Naive B cell (primary cell): Measurements from ENCODE around the gene C19orf44. TPM values are rescaled to one million over a fixed set of nuclear protein-coding genes. Genes with fewer than 3 reads are reported as not detected.
"Not testable (repeated sequence)": the region's sequence is repeated elsewhere in the genome, so short reads cannot be mapped to it uniquely, and the experiment has no call there.

Experiments
- ATAC-seq, 2 donors: fragments of 150-1000 bp; cut with Tn5 transposase; 2 replicates each; pipeline ENCODE4 v1.10.0; 2021; ENCODE audit warnings: low read depth in 2 of 2, mild to moderate bottlenecking in 2 of 2, moderate library complexity in 2 of 2
- DNase-seq: peaks from one replicate; pipeline ENCODE4 v3.0.0; 2022
- H3K27ac Mint-ChIP-seq, 6 donors: one replicate each; pipeline ENCODE4 v1.8.0; 2020 to 2022; ENCODE audit warnings: mild to moderate bottlenecking in 6 of 6, mixed read lengths in 6 of 6, moderate library complexity in 5 of 6, inconsistent platforms in 2 of 6
- H3K27me3 Mint-ChIP-seq, 3 donors: one replicate each; pipeline ENCODE4 v1.8.0; 2021 to 2022; ENCODE audit warnings: mixed read lengths in 3 of 3, mild to moderate bottlenecking in 1 of 3
- H3K36me3 Mint-ChIP-seq, 2 donors: one replicate each; pipeline ENCODE4 v1.8.0; 2020 to 2022; ENCODE audit warnings: mixed read lengths in 2 of 2, inconsistent platforms in 1 of 2, mild to moderate bottlenecking in 1 of 2
- H3K4me1 Mint-ChIP-seq, 3 donors: one replicate each; pipeline ENCODE4 v1.8.0; 2020 to 2022; ENCODE audit warnings: mixed read lengths in 3 of 3, inconsistent platforms in 1 of 3, mild to moderate bottlenecking in 1 of 3, moderate library complexity in 1 of 3
- H3K4me3 Mint-ChIP-seq, 8 donors: one replicate each; pipeline ENCODE4 v1.8.0; 2020 to 2022; ENCODE audit warnings: mild to moderate bottlenecking in 8 of 8, mixed read lengths in 8 of 8, moderate library complexity in 8 of 8, inconsistent platforms in 2 of 8
- H3K9me3 Mint-ChIP-seq, 7 donors: one replicate each; pipeline ENCODE4 v1.8.0; 2020 to 2022; ENCODE audit warnings: mixed read lengths in 7 of 7, mild to moderate bottlenecking in 5 of 7, inconsistent platforms in 2 of 7, moderate library complexity in 1 of 7
- polyA plus RNA-seq, 6 donors: library from polyadenylated mRNA; unstranded; fragments of 300-500 nt; fragmentation: Illumina TruSeq; gene quantifications; one replicate each; pipeline ENCODE4 v1.2.3, GENCODE V29; 2021; ENCODE audit warnings: low read depth in 6 of 6

Gene C19orf44
- polyA plus RNA-seq, 6 donors from 2014 or later = 0.74 to 4.6 (median 1.4) TPM; not detected in 1

GRCh38 chr19:16473875-16474392, 22.3 kb upstream of the C19orf44 start:
- Mint-ChIP-seq H3K9me3 (no peaks in the 10 kb centered on the region), H3K36me3 (no peaks in the 10 kb centered on the region)

GRCh38 chr19:16476401-16476800, 19.8 kb upstream of the C19orf44 start:
- no peak for DNase-seq
- Mint-ChIP-seq H3K27me3 (no peaks in the 10 kb centered on the region), H3K4me3 (no peak overlapping the region), H3K4me1 (no peaks in the 10 kb centered on the region), H3K9me3 (no peaks in the 10 kb centered on the region), H3K36me3 (no peaks in the 10 kb centered on the region), H3K27ac (no peak overlapping the region)
- ATAC-seq = no peak

More at GRCh38 chr19:16473875-16474392, 22.3 kb upstream of the C19orf44 start:
- ATAC-seq = no peak
- DNase-seq = no peak
- H3K4me3 Mint-ChIP-seq = peak overlapping the region in 1 of 8 donors; percentile 18
- H3K4me1 Mint-ChIP-seq = peaks cover 15 to 22% (median 18%) of the 10 kb centered on the region in 3 donors
- H3K27ac Mint-ChIP-seq = peak overlapping the region in 1 of 6 donors; percentile 86
- H3K27me3 Mint-ChIP-seq = no peaks in the 10 kb centered on the region

- DNase-seq (no peak), ATAC-seq (no peak)
- Mint-ChIP-seq H3K36me3 (no peaks in the 10 kb centered on the region), H3K27ac (no peak overlapping the region), H3K27me3 (no peaks in the 10 kb centered on the region), H3K4me3 (no peak overlapping the region), H3K4me1 (no peaks in the 10 kb centered on the region), H3K9me3 (no peaks in the 10 kb centered on the region)
Observed at GRCh38 chr19:16477311-16477710, 18.9 kb upstream of the C19orf44 start.

GRCh38 chr19:16482745-16483144, 13.4 kb upstream of the C19orf44 start:
- Mint-ChIP-seq H3K9me3 (no peaks in the 10 kb centered on the region), H3K27ac (no peak overlapping the region), H3K4me3 (no peak overlapping the region), H3K4me1 (no peaks in the 10 kb centered on the region), H3K36me3 (no peaks in the 10 kb centered on the region), H3K27me3 (no peaks in the 10 kb centered on the region)
- ATAC-seq (no peak), DNase-seq (no peak)

GRCh38 chr19:16486476-16486875, 9.7 kb upstream of the C19orf44 start:
- not testable (repeated sequence) for H3K36me3 Mint-ChIP-seq, H3K27ac Mint-ChIP-seq, H3K4me1 Mint-ChIP-seq, H3K9me3 Mint-ChIP-seq, DNase-seq, H3K4me3 Mint-ChIP-seq, ATAC-seq, H3K27me3 Mint-ChIP-seq

- H3K27me3 Mint-ChIP-seq = no peaks in the 10 kb centered on the region
- peak overlapping the region in 5 of 6 donors; percentile 90 to 98 (median 96) for H3K27ac Mint-ChIP-seq
- peaks cover 6 to 24% (median 10%) of the 10 kb centered on the region in 3 donors for H3K4me1 Mint-ChIP-seq
- H3K36me3 Mint-ChIP-seq = peaks cover 0 to 5% of the 10 kb centered on the region in 2 donors
- no peak for ATAC-seq
- peak overlapping the region; percentile 86 to 97 (median 94) for H3K4me3 Mint-ChIP-seq
- H3K9me3 Mint-ChIP-seq = no peaks in the 10 kb centered on the region
- no peak for DNase-seq
Observed at GRCh38 chr19:16496613-16496983, 404 bp downstream of the C19orf44 start.

- H3K4me1 Mint-ChIP-seq = peaks cover 6 to 24% (median 10%) of the 10 kb centered on the region in 3 donors
- no peaks in the 10 kb centered on the region for H3K27me3 Mint-ChIP-seq
- DNase-seq (no peak), ATAC-seq (no peak)
- H3K27ac Mint-ChIP-seq = peak overlapping the region in 4 of 6 donors; percentile 35 to 81 (median 50)
- peak overlapping the region; percentile 78 to 97 (median 92) for H3K4me3 Mint-ChIP-seq
- no peaks in the 10 kb centered on the region for H3K9me3 Mint-ChIP-seq
- peaks cover 0 to 5% of the 10 kb centered on the region in 2 donors for H3K36me3 Mint-ChIP-seq
Observed at GRCh38 chr19:16497042-16497441, 848 bp downstream of the C19orf44 start.

- H3K4me1 Mint-ChIP-seq = peaks cover 6 to 24% (median 10%) of the 10 kb centered on the region in 3 donors
- no peak overlapping the region for H3K27ac Mint-ChIP-seq
Observed at GRCh38 chr19:16497837-16498236, 1.6 kb downstream of the C19orf44 start.

GRCh38 chr19:16504271-16504670, 8.1 kb downstream of the C19orf44 start:
- H3K27me3 Mint-ChIP-seq = no peaks in the 10 kb centered on the region
- no peak for ATAC-seq
- H3K4me3 Mint-ChIP-seq = no peak overlapping the region

More at GRCh38 chr19:16497837-16498236, 1.6 kb downstream of the C19orf44 start:
- Mint-ChIP-seq H3K9me3 (no peaks in the 10 kb centered on the region), H3K36me3 (peaks cover 0 to 5% of the 10 kb centered on the region in 2 donors), H3K4me3 (peak overlapping the region in 6 of 8 donors; percentile 16 to 95 (median 79)), H3K27me3 (no peaks in the 10 kb centered on the region)
- DNase-seq (no peak), ATAC-seq (no peak)

GRCh38 chr19:16506161-16506560, 10.0 kb downstream of the C19orf44 start:
- peak overlapping the region in 1 of 6 donors; percentile 72 for H3K27ac Mint-ChIP-seq
- H3K36me3 Mint-ChIP-seq, H3K4me1 Mint-ChIP-seq, H3K4me3 Mint-ChIP-seq, H3K9me3 Mint-ChIP-seq, DNase-seq, H3K27me3 Mint-ChIP-seq, ATAC-seq: not testable (repeated sequence)

More at GRCh38 chr19:16504271-16504670, 8.1 kb downstream of the C19orf44 start:
- Mint-ChIP-seq H3K27ac (peak overlapping the region in 1 of 6 donors; percentile 56), H3K9me3 (no peaks in the 10 kb centered on the region), H3K4me1 (no peaks in the 10 kb centered on the region), H3K36me3 (peaks cover 3 to 5% of the 10 kb centered on the region in 2 donors)
- no peak for DNase-seq

GRCh38 chr19:16506961-16507360, 10.8 kb downstream of the C19orf44 start:
- Mint-ChIP-seq H3K9me3 (no peaks in the 10 kb centered on the region), H3K27ac (no peak overlapping the region), H3K4me3 (no peak overlapping the region), H3K36me3 (peaks cover 0 to 6% of the 10 kb centered on the region in 2 donors), H3K27me3 (no peaks in the 10 kb centered on the region), H3K4me1 (no peaks in the 10 kb centered on the region)
- DNase-seq (no peak), ATAC-seq (no peak)

- ATAC-seq = no peak
- peaks cover 0 to 6% of the 10 kb centered on the region in 2 donors for H3K36me3 Mint-ChIP-seq
- H3K4me1 Mint-ChIP-seq = no peaks in the 10 kb centered on the region
- no peak overlapping the region for H3K27ac Mint-ChIP-seq
- no peaks in the 10 kb centered on the region for H3K27me3 Mint-ChIP-seq
- no peak overlapping the region for H3K4me3 Mint-ChIP-seq
- DNase-seq = no peak
- H3K9me3 Mint-ChIP-seq = no peaks in the 10 kb centered on the region
Observed at GRCh38 chr19:16508546-16508945, 12.4 kb downstream of the C19orf44 start.

GRCh38 chr19:16509141-16510061, 13.2 kb downstream of the C19orf44 start:
- Mint-ChIP-seq H3K27ac (peak overlapping the region in 1 of 6 donors; percentile 49), H3K9me3 (no peaks in the 10 kb centered on the region), H3K36me3 (peaks cover 0 to 6% of the 10 kb centered on the region in 2 donors), H3K4me3 (no peak overlapping the region), H3K27me3 (no peaks in the 10 kb centered on the region), H3K4me1 (no peaks in the 10 kb centered on the region)
- DNase-seq (no peak), ATAC-seq (no peak)

- not testable (repeated sequence) for H3K4me3 Mint-ChIP-seq, H3K27me3 Mint-ChIP-seq, H3K4me1 Mint-ChIP-seq, H3K36me3 Mint-ChIP-seq, DNase-seq, ATAC-seq, H3K9me3 Mint-ChIP-seq, H3K27ac Mint-ChIP-seq
Observed at GRCh38 chr19:16512611-16513010, 16.4 kb downstream of the C19orf44 start.
